Measurements from ENCODE around the gene IL17REL. TPM values are rescaled to one million over a fixed set of nuclear protein-coding genes. Genes with fewer than 3 reads are reported as not detected.

Gene IL17REL
- total and polyA plus RNA-seq, 10 of the 15 experiments (the other 5 are each of a cell fraction or from before 2014, with no cell fraction given) = 0.03 TPM; not detected in 9

DNA sequence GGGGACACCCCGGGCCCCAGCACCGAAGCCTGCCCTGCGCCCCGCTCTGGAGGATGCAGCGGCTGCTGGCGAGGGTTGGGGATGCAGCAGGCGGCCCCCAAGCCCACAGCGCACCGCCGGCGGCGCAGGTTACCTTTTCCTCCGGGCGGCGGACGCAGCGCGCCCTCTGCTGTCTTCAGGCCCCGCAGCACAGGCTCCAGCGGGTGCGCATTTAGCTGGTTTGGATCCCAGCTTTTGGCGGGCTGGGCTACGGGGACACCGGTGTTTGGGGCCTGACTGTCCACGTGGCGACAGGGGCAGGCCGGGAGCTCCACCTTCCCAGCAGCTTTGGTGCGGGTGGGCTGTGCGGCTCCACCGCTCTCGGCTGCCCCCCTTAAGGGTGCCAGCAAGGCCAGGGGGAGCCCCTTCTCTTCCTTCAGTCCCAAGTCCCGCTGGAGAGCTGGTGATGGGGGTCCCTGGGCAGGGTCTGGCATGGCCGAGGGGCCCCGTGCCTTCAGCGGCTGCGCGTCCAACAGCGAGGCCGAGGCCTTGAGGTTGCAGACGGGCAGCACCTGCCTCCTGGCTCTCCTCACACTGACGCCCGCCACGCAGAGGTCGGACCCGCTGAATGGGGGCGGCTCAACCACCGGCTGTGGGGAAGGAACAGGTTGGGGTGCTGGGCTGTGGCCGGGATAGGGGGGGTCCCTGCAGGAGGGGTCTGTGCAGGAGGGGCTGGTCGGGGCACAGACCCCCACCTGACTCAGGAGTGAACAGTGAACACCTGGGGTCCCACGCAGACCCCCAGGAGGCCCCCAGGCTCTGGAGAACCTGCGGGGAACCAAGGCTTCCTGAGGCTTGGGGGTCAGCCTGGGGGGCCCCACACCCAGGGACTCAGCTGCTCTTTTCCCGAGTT lies 18.0 kb upstream of the IL17REL start (continued):
- TF ChIP-seq, protein P1, sequence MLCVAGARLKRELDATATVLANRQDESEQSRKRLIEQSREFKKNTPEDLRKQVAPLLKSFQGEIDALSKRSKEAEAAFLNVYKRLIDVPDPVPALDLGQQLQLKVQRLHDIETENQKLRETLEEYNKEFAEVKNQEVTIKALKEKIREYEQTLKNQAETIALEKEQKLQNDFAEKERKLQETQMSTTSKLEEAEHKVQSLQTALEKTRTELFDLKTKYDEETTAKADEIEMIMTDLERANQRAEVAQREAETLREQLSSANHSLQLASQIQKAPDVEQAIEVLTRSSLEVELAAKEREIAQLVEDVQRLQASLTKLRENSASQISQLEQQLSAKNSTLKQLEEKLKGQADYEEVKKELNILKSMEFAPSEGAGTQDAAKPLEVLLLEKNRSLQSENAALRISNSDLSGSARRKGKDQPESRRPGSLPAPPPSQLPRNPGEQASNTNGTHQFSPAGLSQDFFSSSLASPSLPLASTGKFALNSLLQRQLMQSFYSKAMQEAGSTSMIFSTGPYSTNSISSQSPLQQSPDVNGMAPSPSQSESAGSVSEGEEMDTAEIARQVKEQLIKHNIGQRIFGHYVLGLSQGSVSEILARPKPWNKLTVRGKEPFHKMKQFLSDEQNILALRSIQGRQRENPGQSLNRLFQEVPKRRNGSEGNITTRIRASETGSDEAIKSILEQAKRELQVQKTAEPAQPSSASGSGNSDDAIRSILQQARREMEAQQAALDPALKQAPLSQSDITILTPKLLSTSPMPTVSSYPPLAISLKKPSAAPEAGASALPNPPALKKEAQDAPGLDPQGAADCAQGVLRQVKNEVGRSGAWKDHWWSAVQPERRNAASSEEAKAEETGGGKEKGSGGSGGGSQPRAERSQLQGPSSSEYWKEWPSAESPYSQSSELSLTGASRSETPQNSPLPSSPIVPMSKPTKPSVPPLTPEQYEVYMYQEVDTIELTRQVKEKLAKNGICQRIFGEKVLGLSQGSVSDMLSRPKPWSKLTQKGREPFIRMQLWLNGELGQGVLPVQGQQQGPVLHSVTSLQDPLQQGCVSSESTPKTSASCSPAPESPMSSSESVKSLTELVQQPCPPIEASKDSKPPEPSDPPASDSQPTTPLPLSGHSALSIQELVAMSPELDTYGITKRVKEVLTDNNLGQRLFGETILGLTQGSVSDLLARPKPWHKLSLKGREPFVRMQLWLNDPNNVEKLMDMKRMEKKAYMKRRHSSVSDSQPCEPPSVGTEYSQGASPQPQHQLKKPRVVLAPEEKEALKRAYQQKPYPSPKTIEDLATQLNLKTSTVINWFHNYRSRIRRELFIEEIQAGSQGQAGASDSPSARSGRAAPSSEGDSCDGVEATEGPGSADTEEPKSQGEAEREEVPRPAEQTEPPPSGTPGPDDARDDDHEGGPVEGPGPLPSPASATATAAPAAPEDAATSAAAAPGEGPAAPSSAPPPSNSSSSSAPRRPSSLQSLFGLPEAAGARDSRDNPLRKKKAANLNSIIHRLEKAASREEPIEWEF (IDR thresholded peaks at IDR 0.05; ENCODE audit: insufficient replicate concordance, low read depth, low read length) = no peak
- peak; percentile 40; the same call in 1 of the 2 replicates for TF ChIP-seq IKZF1 (conservative IDR thresholded peaks at IDR 0.05)
- no peak for TF ChIP-seq SIX5 (IDR thresholded peaks at IDR 0.05; ENCODE audit: low read depth, low read length, severe bottlenecking)
- peak; percentile 91 for TF ChIP-seq RAD21 (IDR thresholded peaks at IDR 0.05; ENCODE audit: insufficient read depth, low read depth, low read length)
- TF ChIP-seq, protein P2, sequence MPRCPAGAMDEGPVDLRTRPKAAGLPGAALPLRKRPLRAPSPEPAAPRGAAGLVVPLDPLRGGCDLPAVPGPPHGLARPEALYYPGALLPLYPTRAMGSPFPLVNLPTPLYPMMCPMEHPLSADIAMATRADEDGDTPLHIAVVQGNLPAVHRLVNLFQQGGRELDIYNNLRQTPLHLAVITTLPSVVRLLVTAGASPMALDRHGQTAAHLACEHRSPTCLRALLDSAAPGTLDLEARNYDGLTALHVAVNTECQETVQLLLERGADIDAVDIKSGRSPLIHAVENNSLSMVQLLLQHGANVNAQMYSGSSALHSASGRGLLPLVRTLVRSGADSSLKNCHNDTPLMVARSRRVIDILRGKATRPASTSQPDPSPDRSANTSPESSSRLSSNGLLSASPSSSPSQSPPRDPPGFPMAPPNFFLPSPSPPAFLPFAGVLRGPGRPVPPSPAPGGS (IDR thresholded peaks at IDR 0.05; ENCODE audit: borderline replicate concordance, insufficient read depth, low read depth, low read length, poor library complexity, severe bottlenecking) = no peak
- TF ChIP-seq EP300 (IDR thresholded peaks at IDR 0.05; ENCODE audit: borderline replicate concordance in 1 of 2, control insufficient read depth in 1 of 2, low read depth in 2 of 2, low read length in 2 of 2) = no peak
- TF ChIP-seq, protein P3, sequence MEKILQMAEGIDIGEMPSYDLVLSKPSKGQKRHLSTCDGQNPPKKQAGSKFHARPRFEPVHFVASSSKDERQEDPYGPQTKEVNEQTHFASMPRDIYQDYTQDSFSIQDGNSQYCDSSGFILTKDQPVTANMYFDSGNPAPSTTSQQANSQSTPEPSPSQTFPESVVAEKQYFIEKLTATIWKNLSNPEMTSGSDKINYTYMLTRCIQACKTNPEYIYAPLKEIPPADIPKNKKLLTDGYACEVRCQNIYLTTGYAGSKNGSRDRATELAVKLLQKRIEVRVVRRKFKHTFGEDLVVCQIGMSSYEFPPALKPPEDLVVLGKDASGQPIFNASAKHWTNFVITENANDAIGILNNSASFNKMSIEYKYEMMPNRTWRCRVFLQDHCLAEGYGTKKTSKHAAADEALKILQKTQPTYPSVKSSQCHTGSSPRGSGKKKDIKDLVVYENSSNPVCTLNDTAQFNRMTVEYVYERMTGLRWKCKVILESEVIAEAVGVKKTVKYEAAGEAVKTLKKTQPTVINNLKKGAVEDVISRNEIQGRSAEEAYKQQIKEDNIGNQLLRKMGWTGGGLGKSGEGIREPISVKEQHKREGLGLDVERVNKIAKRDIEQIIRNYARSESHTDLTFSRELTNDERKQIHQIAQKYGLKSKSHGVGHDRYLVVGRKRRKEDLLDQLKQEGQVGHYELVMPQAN (conservative IDR thresholded peaks at IDR 0.05) = no peak
- TF ChIP-seq, protein P4, sequence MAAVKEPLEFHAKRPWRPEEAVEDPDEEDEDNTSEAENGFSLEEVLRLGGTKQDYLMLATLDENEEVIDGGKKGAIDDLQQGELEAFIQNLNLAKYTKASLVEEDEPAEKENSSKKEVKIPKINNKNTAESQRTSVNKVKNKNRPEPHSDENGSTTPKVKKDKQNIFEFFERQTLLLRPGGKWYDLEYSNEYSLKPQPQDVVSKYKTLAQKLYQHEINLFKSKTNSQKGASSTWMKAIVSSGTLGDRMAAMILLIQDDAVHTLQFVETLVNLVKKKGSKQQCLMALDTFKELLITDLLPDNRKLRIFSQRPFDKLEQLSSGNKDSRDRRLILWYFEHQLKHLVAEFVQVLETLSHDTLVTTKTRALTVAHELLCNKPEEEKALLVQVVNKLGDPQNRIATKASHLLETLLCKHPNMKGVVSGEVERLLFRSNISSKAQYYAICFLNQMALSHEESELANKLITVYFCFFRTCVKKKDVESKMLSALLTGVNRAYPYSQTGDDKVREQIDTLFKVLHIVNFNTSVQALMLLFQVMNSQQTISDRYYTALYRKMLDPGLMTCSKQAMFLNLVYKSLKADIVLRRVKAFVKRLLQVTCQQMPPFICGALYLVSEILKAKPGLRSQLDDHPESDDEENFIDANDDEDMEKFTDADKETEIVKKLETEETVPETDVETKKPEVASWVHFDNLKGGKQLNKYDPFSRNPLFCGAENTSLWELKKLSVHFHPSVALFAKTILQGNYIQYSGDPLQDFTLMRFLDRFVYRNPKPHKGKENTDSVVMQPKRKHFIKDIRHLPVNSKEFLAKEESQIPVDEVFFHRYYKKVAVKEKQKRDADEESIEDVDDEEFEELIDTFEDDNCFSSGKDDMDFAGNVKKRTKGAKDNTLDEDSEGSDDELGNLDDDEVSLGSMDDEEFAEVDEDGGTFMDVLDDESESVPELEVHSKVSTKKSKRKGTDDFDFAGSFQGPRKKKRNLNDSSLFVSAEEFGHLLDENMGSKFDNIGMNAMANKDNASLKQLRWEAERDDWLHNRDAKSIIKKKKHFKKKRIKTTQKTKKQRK (IDR thresholded peaks at IDR 0.05; ENCODE audit: low read depth, low read length) = no peak
- TF ChIP-seq NRF1 (conservative IDR thresholded peaks at IDR 0.05; ENCODE audit: low read depth, low read length) = peak; percentile 29; the same call in 1 of the 2 replicates
